H7 (cell line): ENCODE data around the gene PTPRN2. TPM values are rescaled to one million over a fixed set of nuclear protein-coding genes. Genes with fewer than 3 reads are reported as not detected.

Experiments
- DNase-seq: peaks from one replicate; pipeline ENCODE4 v3.0.0; 2012
- H3K27me3 ChIP-seq: 2 replicates; pipeline ENCODE4 v1.6.0; 2011; ENCODE audit warnings: mild to moderate bottlenecking, low read length; ENCODE audit not compliant: control insufficient read depth, insufficient read depth
- H3K36me3 ChIP-seq: replicated peaks from 2 replicates; pipeline ENCODE4 v1.5.1; 2011; ENCODE audit warnings: low read length; ENCODE audit not compliant: control insufficient read depth, insufficient read depth
- H3K4me3 ChIP-seq: 2 replicates; pipeline ENCODE4 v1.5.1; 2011; ENCODE audit warnings: low read depth, mild to moderate bottlenecking, control low read depth, low read length, moderate library complexity; ENCODE audit not compliant: insufficient read depth
- total RNA-seq: library from RNA; depleted of rRNA; stranded (reverse); fragments of >200 nt; shearing (Covaris generic); gene quantifications from 2 replicates; pipeline ENCODE4 v1.2.3, GENCODE V29; 2014

The PTPRN2 gene
- total RNA-seq, 1 experiment from 2014 or later, result 0.80 TPM

- Histone ChIP-seq H3K4me3 (no peak overlapping the region), H3K36me3 (no peaks in the 10 kb centered on the region), H3K27me3 (no peaks in the 10 kb centered on the region; the same call in 1 of the 2 replicates)
- no peak for DNase-seq
These were observed 13.2 kb downstream of the PTPRN2 start for GRCh38 chr7:158574308-158575036.

- no peak for DNase-seq
- no peaks in the 10 kb centered on the region for H3K36me3 ChIP-seq
- H3K27me3 ChIP-seq, result no peaks in the 10 kb centered on the region; the same call in 1 of the 2 replicates
- H3K4me3 ChIP-seq, result no peak overlapping the region
These were observed 14.3 kb downstream of the PTPRN2 start for GRCh38 chr7:158573310-158573709.

- DNase-seq, result peak; percentile 80
- no peak overlapping the region for H3K4me3 ChIP-seq
- no peaks in the 10 kb centered on the region; the same call in 1 of the 2 replicates for H3K27me3 ChIP-seq
- H3K36me3 ChIP-seq, result no peaks in the 10 kb centered on the region
These were observed 15.4 kb downstream of the PTPRN2 start for GRCh38 chr7:158572000-158572828.

DNA sequence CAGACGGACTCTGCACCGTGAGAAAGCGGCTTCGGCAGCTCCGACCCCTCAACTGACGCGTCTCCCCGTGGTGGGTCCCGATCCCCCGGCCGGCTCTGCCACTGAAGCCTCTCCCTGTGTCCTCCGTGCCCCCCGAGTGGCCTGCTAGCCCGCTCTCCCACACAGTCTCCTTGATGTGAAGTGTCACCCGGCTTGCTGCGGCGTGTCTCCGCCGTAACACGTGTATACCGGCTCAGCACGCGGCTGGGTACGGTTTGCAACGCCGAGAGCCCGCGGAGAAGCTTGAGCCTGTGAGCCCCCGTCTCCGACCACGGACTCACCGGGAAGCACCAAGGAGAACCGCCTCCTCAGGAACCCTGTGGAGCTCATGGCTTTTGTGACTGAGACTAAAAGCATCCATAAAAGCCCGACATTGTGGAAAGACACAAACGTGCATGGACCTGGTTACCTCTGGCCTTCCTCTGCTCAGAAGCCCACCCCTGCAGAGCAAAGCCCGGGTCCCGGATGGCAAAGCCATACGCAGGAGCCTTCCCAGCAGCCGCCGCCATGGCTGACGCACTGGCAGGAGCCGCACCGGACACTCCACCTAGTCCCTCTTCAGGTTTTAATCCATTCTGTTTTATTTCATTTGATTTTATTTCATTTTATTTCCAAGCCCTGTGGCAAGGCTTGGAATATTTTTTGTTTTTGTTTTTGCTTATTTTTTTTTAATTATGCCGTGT is 17.0 kb downstream of the PTPRN2 start:
- no peak overlapping the region for H3K4me3 ChIP-seq
- DNase-seq, result peak; percentile 70
- H3K27me3 ChIP-seq, result no peaks in the 10 kb centered on the region; the same call in 1 of the 2 replicates
- no peaks in the 10 kb centered on the region for H3K36me3 ChIP-seq

DNA sequence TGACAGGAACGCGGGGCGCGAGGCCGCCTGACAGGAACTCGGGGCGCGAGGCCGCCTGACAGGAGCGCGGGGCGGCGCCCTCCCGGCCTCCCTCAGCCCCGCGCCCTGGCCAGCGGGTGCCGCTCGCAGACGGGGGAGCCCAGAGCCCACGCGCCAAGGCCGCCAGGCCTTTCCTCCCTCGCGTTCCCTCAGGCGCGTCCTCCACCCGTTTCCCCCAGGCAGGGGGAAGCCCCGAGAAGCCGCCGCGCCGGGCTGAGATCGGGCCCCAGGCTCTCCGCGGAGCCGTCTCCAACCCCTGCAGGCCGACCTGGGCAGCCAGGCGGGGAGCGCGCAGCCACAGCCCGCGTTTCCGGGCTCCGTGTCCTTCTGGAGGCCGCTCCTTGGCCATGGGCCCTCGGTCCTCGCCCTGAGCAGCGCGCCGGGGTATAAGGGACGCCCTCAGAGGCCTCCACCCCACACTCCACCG is 17.7 kb downstream of the PTPRN2 start:
- Histone ChIP-seq H3K4me3 (no peak overlapping the region; the same call in 1 of the 2 replicates), H3K36me3 (no peaks in the 10 kb centered on the region), H3K27me3 (no peaks in the 10 kb centered on the region; the same call in 1 of the 2 replicates)
- peak; percentile 86 for DNase-seq

- H3K36me3 ChIP-seq, result no peaks in the 10 kb centered on the region
- DNase-seq, result peak; percentile 62
- no peaks in the 10 kb centered on the region; the same call in 1 of the 2 replicates for H3K27me3 ChIP-seq
- H3K4me3 ChIP-seq, result no peak overlapping the region
These were observed 18.4 kb downstream of the PTPRN2 start for GRCh38 chr7:158568974-158569857.

DNA sequence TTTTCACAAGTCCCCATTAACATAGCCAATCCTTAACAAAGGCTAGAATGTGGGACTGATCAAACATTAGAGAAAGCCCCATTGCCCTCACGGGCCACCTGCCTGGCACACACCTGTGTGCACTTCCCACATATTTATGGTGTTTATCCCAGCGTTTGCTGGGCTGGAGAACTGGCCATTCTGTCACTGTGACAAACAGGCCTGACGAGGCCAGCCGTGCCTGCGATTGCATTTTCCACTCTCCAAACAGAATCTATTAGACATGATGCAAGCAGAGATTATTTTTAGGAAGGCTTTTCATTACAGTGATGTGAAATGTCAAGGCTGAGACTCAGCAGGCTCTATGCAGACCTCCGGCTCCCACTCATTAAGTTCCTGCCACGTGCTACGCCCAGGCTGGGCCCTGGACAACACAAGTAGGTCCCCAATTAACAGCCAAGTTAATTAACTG is 20.4 kb downstream of the PTPRN2 start:
- H3K36me3 ChIP-seq, result no peaks in the 10 kb centered on the region

DNA sequence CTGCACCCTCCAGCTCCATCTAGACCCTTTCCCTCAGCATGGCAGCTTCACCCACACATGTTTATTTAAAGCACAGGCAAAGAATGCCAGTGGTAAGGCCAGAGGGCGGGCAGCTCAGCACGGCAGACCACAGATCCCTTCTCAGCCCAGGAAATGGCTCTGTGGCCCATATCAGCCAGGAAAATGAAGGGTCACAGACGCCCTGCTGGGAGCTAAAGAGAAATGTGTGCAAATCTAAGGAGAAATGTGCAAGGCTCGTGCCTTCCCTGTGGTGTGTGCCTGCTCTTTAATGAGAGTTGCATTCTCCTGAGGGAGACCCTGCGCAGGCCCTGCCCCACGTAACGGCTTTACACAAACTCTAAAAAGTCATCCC is 23.0 kb downstream of the PTPRN2 start:
- Histone ChIP-seq H3K36me3 (no peaks in the 10 kb centered on the region), H3K4me3 (no peak overlapping the region), H3K27me3 (no peaks in the 10 kb centered on the region)
- no peak for DNase-seq

More for the DNA sequence above, 20.4 kb downstream of the PTPRN2 start:
- DNase-seq, result peak; percentile 65
- H3K27me3 ChIP-seq, result no peaks in the 10 kb centered on the region; the same call in 1 of the 2 replicates
- H3K4me3 ChIP-seq, result no peak overlapping the region

- no peak overlapping the region for H3K4me3 ChIP-seq
- no peaks in the 10 kb centered on the region for H3K36me3 ChIP-seq
- H3K27me3 ChIP-seq, result no peaks in the 10 kb centered on the region
- DNase-seq, result no peak
These were observed 23.5 kb downstream of the PTPRN2 start for GRCh38 chr7:158563911-158564662.

DNA sequence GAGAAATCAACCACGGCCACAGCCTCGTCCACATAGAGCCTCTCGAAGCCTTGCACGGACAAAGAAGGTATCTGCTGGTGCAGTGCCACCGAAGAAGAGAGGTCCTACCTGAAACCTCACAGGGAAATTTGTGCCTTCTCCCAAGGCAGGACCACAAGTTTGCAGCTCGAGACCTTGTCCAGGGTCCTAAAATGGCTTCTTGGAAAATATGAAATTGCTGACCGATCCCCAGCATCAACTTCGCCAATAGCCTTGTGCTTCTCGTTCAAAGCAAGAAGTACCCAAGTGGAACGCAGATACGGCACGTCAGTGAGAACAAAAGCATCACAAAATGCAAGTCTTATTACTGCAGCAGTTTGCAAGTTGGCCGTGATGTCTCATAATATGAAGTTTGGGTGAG is 24.6 kb downstream of the PTPRN2 start:
- no peaks in the 10 kb centered on the region for H3K27me3 ChIP-seq
- H3K4me3 ChIP-seq, result no peak overlapping the region
- no peaks in the 10 kb centered on the region for H3K36me3 ChIP-seq
- DNase-seq, result no peak

DNA sequence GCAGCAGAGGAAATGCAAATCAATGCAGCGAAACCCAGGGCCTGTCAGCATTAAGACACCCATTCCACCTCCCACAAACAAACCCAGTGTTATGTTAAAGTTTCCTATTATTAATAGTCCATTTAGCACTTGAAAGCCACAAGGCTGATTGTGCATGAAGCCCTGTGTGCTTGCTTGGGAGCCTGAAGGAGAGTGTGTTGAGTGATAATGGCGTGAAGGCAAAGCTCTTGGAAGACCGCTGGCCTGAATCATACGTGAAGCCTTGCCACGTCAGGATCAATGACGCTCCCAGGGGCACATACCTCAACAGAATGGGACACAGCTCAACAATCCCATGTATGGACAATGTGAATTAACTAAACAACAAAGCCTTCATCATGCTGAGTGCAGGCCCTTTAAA is 25.1 kb downstream of the PTPRN2 start:
- no peak overlapping the region for H3K4me3 ChIP-seq
- DNase-seq, result no peak
- H3K36me3 ChIP-seq, result no peaks in the 10 kb centered on the region
- no peaks in the 10 kb centered on the region for H3K27me3 ChIP-seq

DNA sequence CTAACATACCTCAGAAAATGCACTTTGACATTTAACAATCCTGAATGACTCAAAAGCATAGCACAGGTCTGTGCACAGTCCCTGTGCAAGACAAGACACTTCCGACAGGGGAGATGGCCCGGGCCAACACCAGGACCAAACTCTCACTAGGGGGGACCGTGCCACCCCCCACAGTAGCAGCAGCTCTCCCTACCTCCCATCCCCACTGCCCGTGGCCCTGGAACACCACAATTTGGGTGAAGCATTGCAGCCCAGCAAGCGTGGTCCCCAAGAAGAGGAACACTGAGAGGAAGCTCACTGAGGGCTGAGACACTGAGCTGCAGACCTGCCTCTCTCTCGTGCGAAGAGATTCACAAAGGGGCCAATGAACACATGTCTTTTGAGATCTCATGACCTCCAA is 26.0 kb downstream of the PTPRN2 start:
- no peak for DNase-seq
- H3K27me3 ChIP-seq, result no peaks in the 10 kb centered on the region
- H3K36me3 ChIP-seq, result no peaks in the 10 kb centered on the region
- H3K4me3 ChIP-seq, result no peak overlapping the region

DNA sequence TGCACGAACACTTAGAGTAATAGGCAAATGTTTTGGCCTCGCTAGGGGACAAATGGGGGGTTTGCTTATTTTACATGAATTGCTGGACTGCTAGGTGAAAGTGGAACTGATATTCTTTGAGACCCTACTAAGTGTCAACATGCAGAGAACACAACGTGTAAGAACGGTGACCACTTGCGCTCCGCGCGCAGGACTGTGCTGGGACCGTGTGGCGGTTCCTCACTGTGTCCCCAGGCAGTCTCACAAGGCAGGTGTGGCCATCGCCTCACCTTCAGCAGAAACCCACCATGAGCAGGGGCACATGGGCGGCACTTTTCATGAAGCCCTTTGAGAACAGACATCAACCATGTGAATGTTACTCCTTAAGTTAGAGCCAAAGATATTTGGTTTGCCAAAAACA is 27.2 kb downstream of the PTPRN2 start:
- Histone ChIP-seq H3K27me3 (no peaks in the 10 kb centered on the region), H3K36me3 (no peaks in the 10 kb centered on the region), H3K4me3 (no peak overlapping the region)
- no peak for DNase-seq
